ENCODE data around the gene GNG8.

Gene GNG8

DNA sequence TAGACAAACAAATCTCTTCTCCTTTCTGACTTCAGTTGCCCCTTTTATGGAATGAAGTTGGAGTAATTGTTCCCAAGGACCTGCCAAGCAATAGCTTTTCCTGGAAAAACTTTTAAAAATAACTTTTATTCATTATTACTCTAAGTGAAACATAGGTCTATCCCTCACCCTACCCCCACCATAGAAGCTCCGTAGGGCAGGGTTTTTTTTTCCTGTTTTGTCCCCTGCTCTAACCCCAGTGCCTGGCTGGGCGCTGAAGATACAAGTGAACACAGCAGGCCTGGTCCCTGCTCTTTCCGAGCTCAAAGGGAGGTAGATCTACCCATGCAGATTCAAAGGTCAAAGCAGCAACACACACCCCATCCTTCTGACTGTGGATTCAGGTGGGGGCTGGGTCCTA lies 8.7 kb upstream of the GNG8 start:
- no peak for DNase-seq

DNA sequence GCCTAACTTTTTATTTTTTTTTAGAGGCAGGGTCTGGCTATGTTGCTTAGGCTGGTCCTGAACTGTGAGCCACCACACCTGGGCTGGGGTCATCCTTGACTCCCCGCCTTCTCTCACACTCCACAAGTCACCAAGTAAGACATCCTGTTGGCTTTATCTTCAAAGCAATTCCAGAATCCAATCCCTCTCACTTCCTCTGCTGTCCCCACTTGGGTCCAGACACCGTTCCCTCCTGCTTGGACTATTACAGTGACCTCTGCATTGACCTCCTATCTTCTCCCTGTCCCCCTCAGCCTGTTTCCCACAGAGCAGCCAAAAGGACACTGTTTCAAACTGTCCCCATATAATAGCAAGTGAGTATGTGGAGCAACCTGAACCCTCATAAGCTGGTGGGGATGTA lies 4.7 kb upstream of the GNG8 start:
- no peak for DNase-seq

- DNase-seq: peak; percentile 13
Measured at GRCh38 chr19:46639358-46640182, 3.6 kb upstream of the GNG8 start.

DNA sequence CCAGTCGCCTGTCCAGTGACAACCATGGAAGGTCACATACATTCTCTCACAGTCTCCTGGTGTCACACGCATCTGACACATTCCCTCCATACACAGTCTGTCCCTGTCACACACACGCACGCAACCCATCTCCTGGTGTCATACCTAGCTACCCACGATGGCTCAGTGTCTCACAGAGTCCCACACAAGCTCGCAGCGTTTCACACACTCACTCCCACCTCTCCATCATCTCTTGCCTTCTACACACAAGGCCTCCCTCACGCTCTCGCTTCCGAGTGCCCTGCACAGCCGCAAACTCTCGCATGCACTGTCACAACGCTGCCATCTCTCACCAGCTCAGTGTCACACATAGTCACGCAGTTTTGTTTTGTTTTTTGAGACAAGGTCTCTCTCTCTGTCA lies 1.2 kb upstream of the GNG8 start:
- DNase-seq: no peak

- no peak for DNase-seq
Measured at GRCh38 chr19:46634656-46635218, 1.3 kb downstream of the GNG8 start.

DNA sequence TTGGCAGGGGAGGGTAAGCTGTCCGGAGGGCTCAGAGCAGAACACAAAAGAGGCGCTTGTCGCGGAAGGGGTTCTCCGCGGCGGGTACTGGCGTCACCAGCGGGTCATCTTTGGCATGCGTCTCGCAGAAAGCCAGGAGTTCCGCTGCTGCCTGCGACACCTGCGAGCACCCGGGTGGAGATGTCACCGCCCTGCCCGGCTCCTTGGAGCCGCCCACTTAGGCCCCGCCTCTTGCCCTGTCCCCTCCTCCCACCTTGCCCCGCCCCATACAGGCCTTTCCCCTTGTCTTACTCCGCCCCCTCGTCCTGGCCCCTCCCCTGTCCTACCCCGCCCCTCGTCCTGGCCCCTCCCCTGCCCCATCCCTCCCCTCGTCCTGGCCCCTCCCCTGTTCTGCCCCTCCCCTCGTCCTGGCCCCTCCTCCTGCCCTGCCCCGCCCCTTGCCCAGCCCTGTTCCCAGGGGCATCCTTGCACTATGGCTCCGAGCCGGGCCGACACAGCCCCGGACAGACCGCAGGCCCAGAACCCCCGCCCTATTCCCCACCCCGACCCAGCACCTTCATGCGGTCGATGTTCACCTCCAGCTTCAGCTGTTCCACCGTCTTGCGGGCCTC lies 1.9 kb downstream of the GNG8 start:
- peak; percentile 86 for DNase-seq

DNA sequence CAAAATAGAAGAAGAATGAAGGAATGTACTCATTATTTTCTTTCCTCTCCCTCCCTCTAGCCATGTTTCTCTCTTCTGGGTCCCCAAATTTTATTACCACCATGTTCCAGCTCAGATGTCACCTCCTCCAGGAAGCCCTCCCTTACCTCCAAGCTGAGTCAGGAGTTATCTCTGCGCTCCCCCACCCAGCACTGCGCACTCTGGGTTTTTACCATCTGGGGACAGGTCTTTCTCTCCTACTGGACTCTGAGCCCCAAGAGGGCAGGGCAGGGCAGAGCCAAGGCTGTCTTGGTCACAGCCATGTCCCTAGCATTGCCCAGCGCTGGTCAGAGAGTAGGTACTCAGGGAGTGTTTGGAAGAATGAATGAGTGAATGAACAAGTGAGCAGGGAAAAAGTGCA lies 2.9 kb downstream of the GNG8 start:
- no peak for DNase-seq

DNA sequence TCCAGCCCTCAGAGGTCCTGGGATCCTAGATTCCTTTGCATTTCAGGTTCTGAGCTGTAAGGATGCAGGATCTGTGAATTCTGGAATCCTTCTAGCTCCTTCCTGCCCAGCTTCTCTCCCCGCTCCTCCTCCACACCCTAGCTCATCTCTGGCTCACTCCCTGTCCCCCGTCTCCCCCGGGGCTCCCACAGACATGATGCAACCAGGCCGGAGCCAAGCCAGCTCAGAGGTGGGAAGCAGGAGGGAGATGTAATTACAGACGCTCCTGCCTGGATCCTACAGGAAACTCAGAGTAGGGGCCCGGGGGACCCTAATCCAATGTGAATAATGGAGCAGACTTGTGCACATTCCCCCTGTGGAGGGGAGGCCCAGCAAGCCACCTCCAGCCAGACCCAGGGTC lies 4.5 kb downstream of the GNG8 start:
- no peak for DNase-seq

DNA sequence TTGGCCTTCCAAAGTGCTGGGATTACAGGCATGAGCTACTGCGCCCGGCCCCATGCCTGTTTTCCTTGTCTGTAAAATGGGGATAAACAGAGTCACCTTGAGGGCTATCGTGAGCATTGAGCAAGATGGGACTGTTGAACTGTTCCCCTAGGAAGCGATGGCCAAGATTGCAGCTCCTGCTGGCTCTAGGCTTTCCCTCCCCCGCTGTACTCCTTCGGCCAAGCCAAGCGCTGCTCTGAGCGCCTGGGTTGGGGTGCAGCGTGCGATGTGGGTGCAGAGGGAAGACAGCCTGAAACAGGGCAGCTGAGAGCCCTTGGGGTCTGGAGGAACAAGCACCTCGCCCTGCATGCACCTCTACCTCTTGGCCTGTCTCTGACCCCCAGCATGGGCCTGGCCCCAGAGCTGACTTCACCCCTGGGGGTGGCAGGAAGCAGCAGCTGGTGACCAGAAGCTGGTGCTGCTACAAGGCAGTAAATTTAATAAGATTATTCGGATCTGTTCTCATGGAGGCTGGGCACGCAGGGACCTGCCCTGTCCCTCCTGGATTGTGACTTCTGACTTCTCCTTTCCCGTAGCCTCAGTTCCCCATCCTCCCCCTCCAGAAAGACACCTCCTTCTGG lies 5.3 kb downstream of the GNG8 start:
- no peak for DNase-seq

DNA sequence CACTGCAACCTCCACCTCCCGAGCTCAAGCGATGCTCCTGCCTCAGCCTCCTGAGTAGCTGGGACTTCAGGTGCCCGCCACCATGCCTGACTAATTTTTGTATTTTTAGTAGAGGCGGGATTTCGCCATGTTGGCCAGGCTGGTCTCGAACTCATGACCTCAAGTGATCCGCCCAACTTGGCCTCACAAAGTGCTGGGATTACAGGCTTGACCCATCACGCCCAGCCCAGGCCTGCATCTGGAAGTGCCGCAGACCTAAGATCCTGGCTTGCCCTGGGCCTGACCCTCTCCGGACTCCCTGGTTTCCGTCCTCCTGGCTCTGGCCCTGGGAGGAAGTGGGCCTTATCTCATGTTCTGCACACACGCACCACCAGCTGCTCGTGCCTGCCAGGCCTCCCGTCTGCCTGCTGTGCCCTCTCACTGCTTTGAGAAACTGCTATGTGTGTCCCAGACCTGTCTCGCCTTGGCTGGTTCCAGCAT lies 6.4 kb downstream of the GNG8 start:
- DNase-seq: peak; percentile 96

GRCh38 chr19:46628970-46629369 lies 7.0 kb downstream of the GNG8 start:
- DNase-seq: peak; percentile 86

- DNase-seq: no peak
Measured at GRCh38 chr19:46626446-46626845, 9.6 kb downstream of the GNG8 start.

DNA sequence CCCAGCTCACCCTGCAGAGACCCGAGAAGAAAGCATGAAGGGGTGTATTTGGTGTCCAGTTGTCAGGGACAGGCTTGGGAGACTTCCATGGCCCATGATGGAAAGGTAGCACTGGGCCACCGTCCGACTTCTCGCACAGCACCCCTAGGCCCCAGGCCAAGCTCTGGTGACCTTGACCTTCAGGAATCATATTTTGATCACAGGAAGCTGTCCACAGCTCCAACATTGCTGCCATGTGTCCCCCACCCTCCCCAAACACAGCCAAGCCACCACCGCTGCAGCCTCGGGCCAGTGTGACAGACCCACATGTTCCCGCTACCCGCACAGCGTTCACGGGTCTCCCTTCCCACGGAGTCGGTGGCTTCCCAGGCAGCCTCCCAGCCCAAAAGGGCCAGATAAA lies 10.3 kb downstream of the GNG8 start:
- DNase-seq: no peak

DNA sequence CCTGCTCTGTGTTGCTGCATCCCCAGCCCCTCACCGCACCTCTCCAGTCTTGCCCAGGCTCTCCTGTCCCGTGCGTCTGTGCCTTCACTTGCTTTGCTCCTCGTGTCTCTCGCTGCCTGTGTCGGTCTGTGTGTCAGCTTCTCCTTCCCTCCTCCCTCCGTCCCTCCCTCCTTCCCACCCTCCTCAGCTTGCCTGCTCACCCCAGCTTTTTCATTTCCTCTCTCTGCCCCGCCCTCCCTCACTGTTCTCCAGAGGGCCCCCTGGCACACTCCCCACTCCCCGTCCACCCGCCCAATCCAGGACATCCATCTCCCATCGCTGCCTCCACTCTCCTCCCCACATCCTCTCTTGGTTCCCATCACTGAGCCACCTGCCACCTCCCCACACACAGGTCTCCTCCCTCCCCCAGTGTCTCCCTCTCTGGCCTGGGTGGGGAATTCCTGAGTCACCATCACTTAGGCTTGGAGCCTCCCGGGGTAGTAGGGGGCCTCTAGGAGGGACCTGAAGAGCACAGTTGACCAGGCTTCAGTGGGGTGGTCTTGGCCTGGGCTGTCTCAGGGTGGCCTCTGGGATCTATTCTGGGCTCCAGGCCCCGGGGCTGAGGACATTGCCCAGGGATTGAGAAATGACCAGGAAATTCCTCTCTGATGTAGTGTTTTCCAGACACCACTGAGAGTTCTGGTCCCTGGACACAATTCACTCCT lies 10.9 kb downstream of the GNG8 start, which contains the start of gene PTGIR:
Gene PTGIR (minus strand): TSS at position 132 of the 704 bp plus-strand sequence. CDS start 864 bp downstream, outside the sequence.
- peak; percentile 38 for DNase-seq

DNA sequence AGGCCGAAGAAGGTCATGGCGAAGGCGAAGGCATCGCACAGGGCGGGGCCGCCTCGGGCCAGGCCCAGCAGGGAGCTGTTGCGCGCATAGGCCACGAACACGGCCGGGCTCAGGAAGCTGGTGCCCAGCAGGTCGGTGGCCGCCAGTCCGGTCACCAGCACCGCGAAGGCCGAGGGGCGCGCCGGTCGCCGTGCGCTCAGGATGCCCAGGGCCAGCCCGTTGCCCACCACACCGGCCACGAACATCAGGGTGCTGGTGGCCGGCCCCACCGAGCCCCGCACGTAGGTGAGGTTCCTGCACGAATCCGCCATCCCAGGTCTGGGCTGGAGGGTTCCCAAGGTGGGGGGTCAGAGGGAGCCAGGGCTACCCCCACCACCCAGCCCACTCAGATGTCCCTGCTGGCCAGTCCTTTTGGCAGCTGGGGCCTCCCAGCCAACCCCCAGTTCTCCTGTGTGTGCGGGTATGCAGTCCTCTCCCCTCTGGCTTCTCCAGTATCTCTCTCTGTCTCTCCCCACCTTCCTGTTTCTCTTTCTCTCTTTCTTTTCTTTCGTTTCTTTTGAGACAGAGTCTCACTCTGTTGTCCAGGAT lies 12.0 kb downstream of the GNG8 start:
- DNase-seq: no peak

GRCh38 chr19:46622118-46622446 lies 13.9 kb downstream of the GNG8 start:
- DNase-seq: no peak

GRCh38 chr19:46621191-46622117 lies 14.5 kb downstream of the GNG8 start:
- no peak for DNase-seq

DNA sequence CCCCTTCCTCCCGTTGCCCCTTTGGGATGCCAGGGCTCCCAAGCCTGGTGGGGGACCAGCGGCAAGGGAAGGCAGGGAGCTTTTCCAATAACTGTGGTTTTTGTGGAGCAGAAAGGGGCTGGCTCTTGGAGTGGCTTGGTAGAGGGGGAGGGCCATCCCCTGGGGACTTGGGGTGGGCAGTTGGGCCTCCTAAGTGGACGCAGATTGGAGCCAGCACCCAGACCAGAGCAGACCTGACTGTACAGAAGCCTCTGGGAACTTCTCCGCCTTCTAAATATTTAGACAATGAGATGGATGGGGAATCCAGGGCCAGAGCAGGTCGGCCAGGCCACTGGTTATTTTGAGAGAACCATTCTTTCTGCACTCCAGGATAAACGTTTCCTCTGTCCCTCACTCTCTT lies 15.3 kb downstream of the GNG8 start:
- no peak for DNase-seq

- DNase-seq: no peak
Measured at GRCh38 chr19:46620267-46620666, 15.7 kb downstream of the GNG8 start.

- DNase-seq: no peak
Measured at GRCh38 chr19:46618670-46619231, 17.3 kb downstream of the GNG8 start.

DNA sequence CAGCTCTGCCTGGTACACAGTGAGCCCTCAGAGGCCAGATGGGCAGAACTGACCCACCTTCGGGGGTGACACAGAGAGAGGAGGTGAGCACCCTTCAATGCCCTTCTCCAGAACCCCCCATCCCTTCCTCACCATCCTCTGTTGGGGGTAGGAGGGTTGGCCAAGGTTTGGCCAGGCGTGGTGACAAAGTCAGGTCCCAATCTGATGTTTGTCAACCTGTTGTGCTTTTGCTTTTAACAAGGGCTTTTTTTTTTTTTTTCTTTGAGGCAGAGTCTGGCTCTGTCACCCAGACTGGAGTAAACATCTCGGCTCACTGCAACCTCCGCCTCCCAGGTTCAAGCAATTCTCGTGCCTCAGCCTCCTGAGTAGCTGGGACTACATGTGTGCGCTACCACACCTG lies 18.4 kb downstream of the GNG8 start:
- no peak for DNase-seq

Data from hematopoietic multipotent progenitor cell treated with erythropoietin and hydrocortisone succinate and interleukin-3 and kit ligand, for 8 days (in vitro differentiated cells).